ENCODE results near the gene MOB3B.

The MOB3B gene

GRCh38 chr9:27537027-27537435 lies 7.4 kb upstream of the MOB3B start:
- H3K9me3 ChIP-seq, result no peaks in the 10 kb centered on the region
- peaks cover 19% of the 10 kb centered on the region for H3K36me3 ChIP-seq
- no peak overlapping the region for H3K4me3 ChIP-seq (ENCODE audit: low read depth in 1 of 2, low read length in 1 of 2)
- H3K27ac ChIP-seq, result no peak overlapping the region
- H3K27me3 ChIP-seq, result no peaks in the 10 kb centered on the region
- TF ChIP-seq CTCF (IDR thresholded peaks at IDR 0.05), result no peak
- H3K4me1 ChIP-seq (ENCODE audit: control insufficient read depth in 1 of 2, insufficient read depth in 1 of 2, low read depth in 1 of 2, low read length in 1 of 2), result peaks cover 0 to 9% of the 10 kb centered on the region in 2 experiments

GRCh38 chr9:27536168-27536567 lies 6.6 kb upstream of the MOB3B start:
- Histone ChIP-seq H3K36me3 (peaks cover 15% of the 10 kb centered on the region), H3K4me3 (ENCODE audit: low read depth in 1 of 2, low read length in 1 of 2) (no peak overlapping the region), H3K27me3 (peaks cover 3% of the 10 kb centered on the region), H3K27ac (no peak overlapping the region), H3K9me3 (no peaks in the 10 kb centered on the region), H3K4me1 (ENCODE audit: control insufficient read depth in 1 of 2, insufficient read depth in 1 of 2, low read depth in 1 of 2, low read length in 1 of 2) (peaks cover 0 to 9% of the 10 kb centered on the region in 2 experiments)
- TF ChIP-seq CTCF (IDR thresholded peaks at IDR 0.05), result no peak

GRCh38 chr9:27535701-27536118 lies 6.1 kb upstream of the MOB3B start:
- Histone ChIP-seq H3K27me3 (peaks cover 8% of the 10 kb centered on the region), H3K9me3 (no peaks in the 10 kb centered on the region), H3K4me1 (ENCODE audit: control insufficient read depth in 1 of 2, insufficient read depth in 1 of 2, low read depth in 1 of 2, low read length in 1 of 2) (peaks cover 0 to 9% of the 10 kb centered on the region in 2 experiments), H3K27ac (no peak overlapping the region), H3K36me3 (peaks cover 15% of the 10 kb centered on the region), H3K4me3 (ENCODE audit: low read depth in 1 of 2, low read length in 1 of 2) (no peak overlapping the region)
- TF ChIP-seq CTCF (IDR thresholded peaks at IDR 0.05), result no peak

- H3K36me3 ChIP-seq, result peaks cover 15% of the 10 kb centered on the region
- no peak overlapping the region for H3K27ac ChIP-seq
- no peak for TF ChIP-seq CTCF (IDR thresholded peaks at IDR 0.05)
- H3K4me3 ChIP-seq (ENCODE audit: low read depth in 1 of 2, low read length in 1 of 2), result no peak overlapping the region
- no peaks in the 10 kb centered on the region for H3K9me3 ChIP-seq
- H3K27me3 ChIP-seq, result peaks cover 18% of the 10 kb centered on the region
- H3K4me1 ChIP-seq (ENCODE audit: control insufficient read depth in 1 of 2, insufficient read depth in 1 of 2, low read depth in 1 of 2, low read length in 1 of 2), result peaks cover 0 to 7% of the 10 kb centered on the region in 2 experiments
These were observed 5.1 kb upstream of the MOB3B start for GRCh38 chr9:27534658-27535209.

- no peak for TF ChIP-seq CTCF (IDR thresholded peaks at IDR 0.05)
- Histone ChIP-seq H3K9me3 (no peaks in the 10 kb centered on the region), H3K27me3 (peaks cover 24% of the 10 kb centered on the region)
These were observed 4.5 kb upstream of the MOB3B start for GRCh38 chr9:27534131-27534530.

More at GRCh38 chr9:27534131-27534530, 4.5 kb upstream of the MOB3B start:
- H3K4me1 ChIP-seq (ENCODE audit: control insufficient read depth in 1 of 2, insufficient read depth in 1 of 2, low read depth in 1 of 2, low read length in 1 of 2), result peaks cover 5 to 11% of the 10 kb centered on the region in 2 experiments
- H3K36me3 ChIP-seq, result peaks cover 15% of the 10 kb centered on the region
- H3K27ac ChIP-seq, result peak overlapping the region; percentile 19
- H3K4me3 ChIP-seq (ENCODE audit: low read depth in 1 of 2, low read length in 1 of 2), result no peak overlapping the region
